Epithelial cell of esophagus (primary cell): ENCODE measurements around the gene VARS1.
"Not testable (repeated sequence)": the region's sequence is repeated elsewhere in the genome, so short reads cannot be mapped to it uniquely, and the experiment has no call there.

Source experiments
- DNase-seq: peaks from one replicate; pipeline ENCODE4 v3.0.0; 2010; ENCODE audit warnings: low read depth
- H3K4me3 ChIP-seq: 2 replicates; pipeline ENCODE4 v1.5.1; 2011; ENCODE audit warnings: mild to moderate bottlenecking, low read length, control low read depth
- TF ChIP-seq, protein P1 (sequence below): IDR thresholded peaks from 2 replicates; pipeline ENCODE4 v1.5.1; 2011; ENCODE audit warnings: low read depth, mild to moderate bottlenecking, low read length, control low read depth, inconsistent platforms; ENCODE audit not compliant: insufficient read depth; ENCODE audit errors: missing control alignments

The VARS1 gene

DNA sequence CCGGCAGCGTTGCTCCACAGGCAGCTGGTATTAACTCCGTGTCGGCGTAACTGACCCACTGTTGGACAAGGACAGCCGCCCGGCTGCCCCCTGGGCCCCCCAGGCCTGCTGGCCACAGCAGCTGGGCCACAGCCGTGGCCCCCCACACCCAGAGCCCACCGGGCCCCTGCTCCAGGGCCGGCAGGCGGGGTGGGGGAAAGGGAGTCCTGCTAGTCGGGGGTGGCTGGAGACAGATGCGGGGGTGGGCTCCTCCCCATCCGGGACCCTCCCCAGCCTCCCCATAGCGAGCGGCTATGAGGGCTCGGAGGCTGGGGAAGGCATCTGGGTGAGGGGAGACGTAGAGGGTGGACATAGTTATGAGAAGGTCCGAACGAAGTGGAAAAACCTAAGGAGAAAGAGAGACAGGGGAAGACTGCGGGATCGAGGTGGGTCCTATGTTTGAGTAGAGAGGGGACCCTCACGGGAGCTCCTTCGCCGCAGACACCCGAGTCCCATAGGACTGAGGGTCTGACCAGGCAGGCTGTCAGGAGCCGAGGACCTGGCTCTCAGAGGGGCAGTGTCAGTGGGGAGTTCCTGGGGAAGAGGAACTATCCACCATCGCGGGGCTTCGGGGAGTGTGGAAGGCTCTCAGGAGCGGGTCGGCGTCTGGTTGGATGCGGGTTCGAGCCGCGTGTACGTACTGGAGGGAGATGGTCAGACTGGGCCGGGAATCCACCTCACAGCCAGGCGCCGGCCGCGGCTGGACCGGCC, 511 bp downstream of the VARS1 start:
- no peak for DNase-seq
- TF ChIP-seq, protein P1, sequence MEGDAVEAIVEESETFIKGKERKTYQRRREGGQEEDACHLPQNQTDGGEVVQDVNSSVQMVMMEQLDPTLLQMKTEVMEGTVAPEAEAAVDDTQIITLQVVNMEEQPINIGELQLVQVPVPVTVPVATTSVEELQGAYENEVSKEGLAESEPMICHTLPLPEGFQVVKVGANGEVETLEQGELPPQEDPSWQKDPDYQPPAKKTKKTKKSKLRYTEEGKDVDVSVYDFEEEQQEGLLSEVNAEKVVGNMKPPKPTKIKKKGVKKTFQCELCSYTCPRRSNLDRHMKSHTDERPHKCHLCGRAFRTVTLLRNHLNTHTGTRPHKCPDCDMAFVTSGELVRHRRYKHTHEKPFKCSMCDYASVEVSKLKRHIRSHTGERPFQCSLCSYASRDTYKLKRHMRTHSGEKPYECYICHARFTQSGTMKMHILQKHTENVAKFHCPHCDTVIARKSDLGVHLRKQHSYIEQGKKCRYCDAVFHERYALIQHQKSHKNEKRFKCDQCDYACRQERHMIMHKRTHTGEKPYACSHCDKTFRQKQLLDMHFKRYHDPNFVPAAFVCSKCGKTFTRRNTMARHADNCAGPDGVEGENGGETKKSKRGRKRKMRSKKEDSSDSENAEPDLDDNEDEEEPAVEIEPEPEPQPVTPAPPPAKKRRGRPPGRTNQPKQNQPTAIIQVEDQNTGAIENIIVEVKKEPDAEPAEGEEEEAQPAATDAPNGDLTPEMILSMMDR = no peak
- H3K4me3 ChIP-seq = peak overlapping the region; percentile 94

DNA sequence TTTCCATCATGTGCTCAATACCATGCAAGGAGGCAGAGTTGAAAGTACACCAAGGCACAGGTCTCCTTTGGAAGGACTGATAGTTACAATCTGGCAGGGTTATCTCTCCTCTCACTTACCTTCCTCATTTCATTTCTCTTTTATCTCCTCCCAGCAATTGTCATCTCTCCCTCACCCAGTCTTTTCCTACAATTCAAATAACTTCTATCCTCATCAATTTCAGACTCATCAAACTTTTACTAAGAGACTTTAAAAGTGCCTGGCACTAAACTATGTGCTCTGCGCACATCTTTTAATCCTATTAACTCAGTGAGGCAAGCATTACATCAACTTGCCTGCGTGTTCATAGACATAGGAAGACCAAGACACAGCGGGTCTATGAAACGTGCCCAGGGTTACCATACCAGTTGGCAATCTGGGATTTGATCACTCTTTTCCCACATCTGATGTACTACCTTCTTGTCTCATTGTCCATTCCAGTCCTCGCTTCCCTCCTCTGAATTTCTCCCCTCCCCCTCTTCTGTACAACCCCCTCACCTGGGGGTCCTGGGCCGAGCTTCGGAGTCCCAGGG, 1.2 kb downstream of the VARS1 start:
- peak; percentile 50 for DNase-seq
- TF ChIP-seq, protein P1 = no peak
- H3K4me3 ChIP-seq = peak overlapping the region; percentile 94

DNA sequence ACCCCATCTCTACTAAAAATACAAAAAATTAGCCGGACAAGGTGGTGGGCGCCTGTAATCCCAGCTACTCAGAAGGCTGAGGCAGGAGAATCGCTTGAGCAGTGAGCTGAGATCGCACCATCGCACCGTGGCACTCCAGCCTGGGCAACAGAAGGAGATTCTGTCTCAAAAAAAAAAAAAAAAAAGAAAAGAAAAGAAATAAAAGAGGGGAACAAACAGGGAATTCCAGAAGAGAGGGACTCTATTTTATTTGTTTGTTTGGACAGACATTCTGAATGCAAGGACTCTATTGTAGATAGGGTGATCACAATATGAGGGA, 1.7 kb downstream of the VARS1 start:
- DNase-seq = not testable (repeated sequence)
- H3K4me3 ChIP-seq = peak overlapping the region; percentile 94

DNA sequence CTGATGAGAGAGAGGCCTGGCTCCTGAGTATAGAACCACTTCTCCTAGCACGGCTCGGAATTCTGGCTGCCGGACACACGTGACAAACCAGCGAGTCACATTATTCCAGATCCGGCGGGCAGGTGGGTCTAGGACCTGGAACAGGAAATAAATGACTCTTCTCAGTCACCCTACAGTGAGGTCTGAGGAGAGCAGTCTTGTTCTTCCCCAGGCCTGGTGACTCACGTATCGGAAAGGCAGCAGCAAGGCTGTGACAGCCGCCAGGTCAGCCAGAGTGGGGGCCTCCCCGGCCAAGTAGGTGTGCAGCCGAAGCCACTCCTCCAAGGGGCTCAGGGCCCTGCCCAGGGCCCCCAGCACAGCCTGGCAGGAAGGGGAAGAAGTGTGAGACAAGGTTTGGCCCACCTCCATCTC, 2.8 kb downstream of the VARS1 start:
- TF ChIP-seq, protein P1 = no peak
- H3K4me3 ChIP-seq = no peak overlapping the region
- DNase-seq = peak; percentile 89

DNA sequence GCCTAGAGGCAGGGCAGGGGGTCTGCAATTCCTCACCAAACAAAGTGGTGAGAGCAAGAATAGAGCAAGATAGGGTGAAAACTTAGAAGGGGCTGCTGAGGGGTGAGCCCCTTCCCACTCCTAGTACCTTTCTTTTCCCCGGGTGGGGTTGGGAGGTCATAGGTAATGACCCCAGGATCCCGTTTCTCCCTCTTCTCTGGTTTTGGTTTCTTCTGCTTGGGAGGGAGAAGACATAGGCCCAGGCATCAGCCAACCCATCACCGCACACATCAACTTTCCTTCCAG, 3.5 kb downstream of the VARS1 start:
- DNase-seq = no peak
- TF ChIP-seq, protein P1 = no peak
- no peak overlapping the region for H3K4me3 ChIP-seq

DNA sequence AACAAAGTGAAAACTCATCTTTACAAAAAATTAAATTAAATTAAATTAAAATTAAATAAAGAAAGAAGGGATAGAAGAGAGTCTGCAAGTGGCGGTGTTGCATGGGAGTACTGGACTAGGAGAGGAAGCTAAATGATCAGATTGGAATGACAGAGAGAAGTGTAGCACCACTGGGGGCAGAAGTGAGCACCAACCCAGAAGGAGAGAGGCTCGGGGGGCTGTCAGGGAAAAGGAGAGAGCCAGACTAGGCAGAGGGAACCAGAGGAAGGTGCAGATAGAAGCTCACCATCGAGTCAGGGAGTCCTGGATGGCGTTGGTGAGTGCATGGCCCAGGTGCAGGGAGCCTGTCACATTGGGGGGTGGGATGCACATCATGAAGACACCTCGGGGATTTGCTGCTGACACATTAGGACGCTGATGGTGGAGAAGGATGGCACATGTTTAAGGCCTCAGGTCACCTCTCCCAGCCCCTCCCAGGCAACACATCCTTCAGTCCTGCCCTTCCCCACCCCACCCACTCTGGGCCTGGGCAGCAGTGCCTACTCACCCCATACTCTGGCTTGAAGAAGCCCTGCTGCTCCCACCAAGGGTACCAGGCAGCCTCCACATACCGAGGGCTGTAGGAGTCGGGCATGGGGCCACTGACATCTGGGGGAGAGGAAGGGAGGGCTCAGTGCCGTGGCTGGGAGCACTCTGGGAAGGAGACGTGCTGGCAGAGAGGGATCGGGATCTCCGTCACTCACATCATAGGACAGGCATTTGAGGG, 4.0 kb downstream of the VARS1 start:
- TF ChIP-seq, protein P1 = peak; percentile 61
- DNase-seq = peak; percentile 37
- no peak overlapping the region for H3K4me3 ChIP-seq

DNA sequence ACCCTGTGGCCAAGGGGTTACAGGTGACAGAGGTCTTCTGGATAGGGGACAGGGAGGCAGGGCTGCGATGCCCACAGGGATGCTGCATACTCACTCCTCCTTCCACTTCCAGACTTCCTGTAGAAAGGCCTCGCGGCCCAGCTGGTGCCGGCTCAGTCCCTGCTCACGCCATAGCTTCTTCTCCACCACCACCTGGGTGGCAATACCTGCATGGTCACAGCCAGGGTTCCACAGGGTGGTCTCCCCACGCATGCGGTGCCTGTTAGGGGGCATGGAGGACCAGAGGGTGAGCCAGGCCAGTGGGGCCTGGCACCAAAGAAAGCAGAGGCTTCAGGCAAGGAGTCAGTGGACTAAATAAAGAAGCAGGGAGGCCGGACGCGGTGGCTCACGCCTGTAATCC, 10.1 kb downstream of the VARS1 start:
- no peak overlapping the region for H3K4me3 ChIP-seq
- TF ChIP-seq, protein P1 = no peak
- DNase-seq = no peak
